ENCODE results near the gene ACOT8.
"Not testable (repeated sequence)": the region's sequence is repeated elsewhere in the genome, so short reads cannot be mapped to it uniquely, and the experiment has no call there.

Gene ACOT8

GRCh38 chr20:45857114-45857881 lies at the start of gene ACOT8, which contains the start of gene ZSWIM3:
ACOT8 (minus strand) TSS chr20:45857392; CDS start chr20:45857315, 77 bp downstream.
ZSWIM3 (plus strand) TSS chr20:45857614; CDS start chr20:45857826, 212 bp downstream.
- peak; percentile 100 for DNase-seq (ENCODE audit: low read depth, low spot score)

GRCh38 chr20:45905505-45906079 lies 48.4 kb upstream of the ACOT8 start:
- DNase-seq (ENCODE audit: low read depth, low spot score): no peak

GRCh38 chr20:45904583-45905504 lies 47.7 kb upstream of the ACOT8 start:
- DNase-seq (ENCODE audit: low read depth, low spot score): no peak

GRCh38 chr20:45902199-45902701 lies 45.1 kb upstream of the ACOT8 start:
- DNase-seq (ENCODE audit: low read depth, low spot score): no peak

- not testable (repeated sequence) for DNase-seq (ENCODE audit: low read depth, low spot score)
Measured at GRCh38 chr20:45901332-45901731, 44.1 kb upstream of the ACOT8 start.

GRCh38 chr20:45899046-45899835 lies 42.0 kb upstream of the ACOT8 start:
- no peak for DNase-seq (ENCODE audit: low read depth, low spot score)

GRCh38 chr20:45898285-45898684 lies 41.1 kb upstream of the ACOT8 start:
- DNase-seq (ENCODE audit: low read depth, low spot score): no peak

- no peak for DNase-seq (ENCODE audit: low read depth, low spot score)
Measured at GRCh38 chr20:45897692-45898091, 40.5 kb upstream of the ACOT8 start.

- DNase-seq (ENCODE audit: low read depth, low spot score): no peak
Measured at GRCh38 chr20:45897289-45897688, 40.1 kb upstream of the ACOT8 start.

GRCh38 chr20:45896641-45897161 lies 39.5 kb upstream of the ACOT8 start:
- DNase-seq (ENCODE audit: low read depth, low spot score): no peak

GRCh38 chr20:45894797-45895196 lies 37.6 kb upstream of the ACOT8 start:
- no peak for DNase-seq (ENCODE audit: low read depth, low spot score)

- no peak for DNase-seq (ENCODE audit: low read depth, low spot score)
Measured at GRCh38 chr20:45893831-45894230, 36.6 kb upstream of the ACOT8 start.

GRCh38 chr20:45892828-45893500 lies 35.8 kb upstream of the ACOT8 start:
- no peak for DNase-seq (ENCODE audit: low read depth, low spot score)

GRCh38 chr20:45892049-45892825 lies 35.0 kb upstream of the ACOT8 start:
- DNase-seq (ENCODE audit: low read depth, low spot score): no peak

- DNase-seq (ENCODE audit: low read depth, low spot score): peak; percentile 61
Measured at GRCh38 chr20:45890985-45891983, 34.1 kb upstream of the ACOT8 start, which contains the start of the genes CTSA and NEURL2. CTSA (plus strand) TSS chr20:45891335; CDS start chr20:45891569, 234 bp downstream. NEURL2 (minus strand) TSS chr20:45891208; CDS start chr20:45890991, 217 bp downstream.

- peak; percentile 60 for DNase-seq (ENCODE audit: low read depth, low spot score)
Measured at GRCh38 chr20:45890077-45890984, 33.1 kb upstream of the ACOT8 start.

- no peak for DNase-seq (ENCODE audit: low read depth, low spot score)
Measured at GRCh38 chr20:45888681-45889080, 31.5 kb upstream of the ACOT8 start.

Data from iPS DF 19.7 (cell line).